Measurements from ENCODE around the gene CFAP46. TPM values are rescaled to one million over a fixed set of nuclear protein-coding genes. Genes with fewer than 3 reads are reported as not detected.

Gene CFAP46
- total and polyA plus RNA-seq, 2 experiments from 2014 or later: 2.2 to 2.4 TPM

- H3K27ac ChIP-seq: no peak overlapping the region
- no peaks in the 10 kb centered on the region for H3K9me2 ChIP-seq (replicated peaks; ENCODE audit: insufficient read depth)
- H3K79me2 ChIP-seq: no peaks in the 10 kb centered on the region
- 77% methylated on average over 7 of the region's 7 CpGs for WGBS (ENCODE audit: low lambda C conversion rate, missing lambda C conversion rate)
- H3K4me1 ChIP-seq (ENCODE audit: insufficient read depth): peaks cover 3% of the 10 kb centered on the region
- no peaks in the 10 kb centered on the region for H4K20me1 ChIP-seq (ENCODE audit: insufficient read depth, poor library complexity, severe bottlenecking)
- no peaks in the 10 kb centered on the region for H3K27me3 ChIP-seq
- H3K4me3 ChIP-seq: no peak overlapping the region
- H2AFZ ChIP-seq: no peak overlapping the region
- TF ChIP-seq CTCF (IDR thresholded peaks at IDR 0.05; ENCODE audit: poor library complexity) (no peak), EZH2phosphoT487 (IDR thresholded peaks at IDR 0.05; ENCODE audit: low read depth, severe bottlenecking, unreplicated experiment) (no peak), EZH2 (IDR thresholded peaks at IDR 0.05; ENCODE audit: borderline replicate concordance) (no peak)
- H3K4me2 ChIP-seq: no peak overlapping the region
- no peaks in the 10 kb centered on the region for H3K36me3 ChIP-seq (replicated peaks; ENCODE audit: insufficient read depth, low read depth)
- no peak for DNase-seq (ENCODE audit: low spot score)
- no peaks in the 10 kb centered on the region for H3K9me3 ChIP-seq (ENCODE audit: low read depth)
Measured at GRCh38 chr10:132806110-132806509, 136.3 kb downstream of the CFAP46 start.

GRCh38 chr10:132805599-132805998 is 136.8 kb downstream of the CFAP46 start:
- H3K4me1 ChIP-seq (ENCODE audit: insufficient read depth): peaks cover 3% of the 10 kb centered on the region

GRCh38 chr10:132804785-132805426 is 137.5 kb downstream of the CFAP46 start:
- Histone ChIP-seq H3K36me3 (replicated peaks; ENCODE audit: insufficient read depth, low read depth) (no peaks in the 10 kb centered on the region), H3K27ac (no peak overlapping the region), H3K4me1 (ENCODE audit: insufficient read depth) (peaks cover 3% of the 10 kb centered on the region), H3K9me2 (replicated peaks; ENCODE audit: insufficient read depth) (no peaks in the 10 kb centered on the region), H3K27me3 (no peaks in the 10 kb centered on the region), H2AFZ (no peak overlapping the region), H3K4me2 (no peak overlapping the region), H3K79me2 (no peaks in the 10 kb centered on the region), H4K20me1 (ENCODE audit: insufficient read depth, poor library complexity, severe bottlenecking) (no peaks in the 10 kb centered on the region), H3K4me3 (no peak overlapping the region), H3K9me3 (ENCODE audit: low read depth) (no peaks in the 10 kb centered on the region)
- DNase-seq (ENCODE audit: low spot score): no peak
- 76% methylated on average over 18 of the region's 23 CpGs for WGBS (ENCODE audit: low lambda C conversion rate, missing lambda C conversion rate)
- TF ChIP-seq EZH2phosphoT487 (IDR thresholded peaks at IDR 0.05; ENCODE audit: low read depth, severe bottlenecking, unreplicated experiment): no peak
- TF ChIP-seq EZH2 (IDR thresholded peaks at IDR 0.05; ENCODE audit: borderline replicate concordance): no peak
- TF ChIP-seq CTCF (IDR thresholded peaks at IDR 0.05; ENCODE audit: poor library complexity): no peak

More at GRCh38 chr10:132805599-132805998, 136.8 kb downstream of the CFAP46 start:
- Histone ChIP-seq H3K79me2 (no peaks in the 10 kb centered on the region), H3K4me2 (no peak overlapping the region), H3K27me3 (no peaks in the 10 kb centered on the region), H3K9me2 (replicated peaks; ENCODE audit: insufficient read depth) (no peaks in the 10 kb centered on the region), H2AFZ (no peak overlapping the region), H3K27ac (no peak overlapping the region), H3K9me3 (ENCODE audit: low read depth) (no peaks in the 10 kb centered on the region), H3K4me3 (no peak overlapping the region), H3K36me3 (replicated peaks; ENCODE audit: insufficient read depth, low read depth) (no peaks in the 10 kb centered on the region), H4K20me1 (ENCODE audit: insufficient read depth, poor library complexity, severe bottlenecking) (no peaks in the 10 kb centered on the region)
- TF ChIP-seq EZH2 (IDR thresholded peaks at IDR 0.05; ENCODE audit: borderline replicate concordance) (no peak), CTCF (IDR thresholded peaks at IDR 0.05; ENCODE audit: poor library complexity) (no peak), EZH2phosphoT487 (IDR thresholded peaks at IDR 0.05; ENCODE audit: low read depth, severe bottlenecking, unreplicated experiment) (no peak)
- 88% methylated on average over 21 of the region's 21 CpGs for WGBS (ENCODE audit: low lambda C conversion rate, missing lambda C conversion rate)
- no peak for DNase-seq (ENCODE audit: low spot score)

Measured in hepatocyte (in vitro differentiated cells).